Stimulated activated CD8-positive, alpha-beta memory T cell treated with anti-CD3 and anti-CD28 coated beads, Interleukin-12 subunit alpha, Interleukin-12 subunit beta, amount 100 ng/mL, for 24 hours (primary cell): ENCODE measurements around the gene HOGA1.

Experiments
- DNase-seq: peaks from one replicate; pipeline ENCODE4 v3.0.0-alpha.2; 2020; ENCODE audit errors: extremely low read depth

The HOGA1 gene

GRCh38 chr10:97584060-97584797, at the start of gene HOGA1:
HOGA1 (plus strand) TSS chr10:97584389; CDS start chr10:97584704, 315 bp downstream.
- no peak for DNase-seq

- no peak for DNase-seq
These were observed 49.3 kb upstream of the HOGA1 start for GRCh38 chr10:97534746-97535367.

GRCh38 chr10:97537186-97537869, 46.9 kb upstream of the HOGA1 start:
- DNase-seq = no peak

- DNase-seq = no peak
These were observed 45.8 kb upstream of the HOGA1 start for GRCh38 chr10:97538411-97538810.

- no peak for DNase-seq
These were observed 45.4 kb upstream of the HOGA1 start for GRCh38 chr10:97538839-97539238.

GRCh38 chr10:97539523-97540200, 44.5 kb upstream of the HOGA1 start:
- DNase-seq = no peak

GRCh38 chr10:97540669-97541500, 43.3 kb upstream of the HOGA1 start:
- DNase-seq = no peak

GRCh38 chr10:97542169-97543024, 41.8 kb upstream of the HOGA1 start:
- no peak for DNase-seq

GRCh38 chr10:97543025-97543546, 41.1 kb upstream of the HOGA1 start:
- DNase-seq = no peak

- DNase-seq = no peak
These were observed 37.5 kb upstream of the HOGA1 start for GRCh38 chr10:97546456-97547270.

GRCh38 chr10:97547271-97547600, 37.0 kb upstream of the HOGA1 start:
- no peak for DNase-seq

- no peak for DNase-seq
These were observed 36.2 kb upstream of the HOGA1 start for GRCh38 chr10:97547962-97548361.

GRCh38 chr10:97548828-97549455, 35.2 kb upstream of the HOGA1 start:
- DNase-seq = no peak

- no peak for DNase-seq
These were observed 34.4 kb upstream of the HOGA1 start for GRCh38 chr10:97549587-97550322.

GRCh38 chr10:97550336-97551149, 33.6 kb upstream of the HOGA1 start:
- no peak for DNase-seq

GRCh38 chr10:97551271-97551670, 32.9 kb upstream of the HOGA1 start:
- no peak for DNase-seq

- DNase-seq = no peak
These were observed 30.6 kb upstream of the HOGA1 start for GRCh38 chr10:97553575-97554031.
